K562 (cell line): ENCODE measurements around the gene GJB4. TPM values are rescaled to one million over a fixed set of nuclear protein-coding genes. Genes with fewer than 3 reads are reported as not detected.
"Not testable (repeated sequence)": the region's sequence is repeated elsewhere in the genome, so short reads cannot be mapped to it uniquely, and the experiment has no call there.

Experiments
- ATAC-seq: fragments of 200-7000 bp; cut with Tn5 transposase; 3 replicates; pipeline ENCODE4 v1.9.1; 2020; ENCODE audit warnings: moderate library complexity
- BruUV-seq: library from RNA; stranded (reverse); fragments of 400-500 nt; replicated peaks from 2 replicates; lab custom pipeline; 2021; lab: Mats Ljungman, UMichigan
- CTCF ChIA-PET: fragments of 300-600 bp; formaldehyde crosslinking; extraction: SDS; loops from one replicate; lab custom pipeline; 2021; ENCODE audit warnings: low intra/inter-chr PET ratio; lab: Yijun Ruan, JAX
- POLR2A ChIA-PET: fragments of 300-600, 350-650 bp; sonication (Branson Sonifier 250); formaldehyde crosslinking; extraction: SDS; loops from one replicate; lab custom pipeline; 2021; ENCODE audit warnings: antibody characterized with exemption, inconsistent platforms; lab: Yijun Ruan, JAX
- DNase-seq, 4 experiments: peaks; one replicate each; pipeline versions ENCODE4 v3.0.0 to v3.0.0-alpha.2; 2011 to 2018; ENCODE audit warnings: low spot score in 3 of 4, mixed read lengths in 3 of 4; ENCODE audit errors: extremely low read depth in 1 of 4
- FAIRE-seq: peaks from 2 replicates; lab custom pipeline; 2011; peaks lifted over from hg19 to GRCh38; lab: Jason Lieb, UNC
- H2AFZ ChIP-seq: 2 replicates; pipeline ENCODE4 v1.6.0; 2011; ENCODE audit warnings: low read depth, low read length, control low read depth, inconsistent platforms
- H3K27ac ChIP-seq: fragments of 200-600 bp; 3 replicates; pipeline ENCODE4 v1.8.0; 2011; ENCODE audit warnings: low read depth, mild to moderate bottlenecking, control low read depth, inconsistent platforms, low read length, moderate library complexity, mixed read lengths; ENCODE audit errors: extremely low read depth
- H3K27me3 ChIP-seq, 2 experiments: fragments of 300-600 bp in 1 of 2; 2 replicates in 1 of 2; 3 replicates in 1 of 2; pipeline versions ENCODE4 v1.6.0 to v1.8.0; 2011; ENCODE audit warnings: inconsistent platforms in 2 of 2, low read length in 2 of 2, mild to moderate bottlenecking in 1 of 2, mixed read lengths in 1 of 2, moderate library complexity in 1 of 2; ENCODE audit not compliant: control insufficient read depth in 2 of 2, insufficient read depth in 2 of 2
- H3K36me3 ChIP-seq: fragments of 300-600 bp; 3 replicates; pipeline ENCODE4 v1.8.0; 2011; ENCODE audit warnings: mild to moderate bottlenecking, low read length, inconsistent platforms; ENCODE audit not compliant: control insufficient read depth, insufficient read depth
- H3K4me1 ChIP-seq, 2 experiments: fragments of 200-600 bp in 1 of 2; replicated peaks in 1 of 2; 2 replicates in 1 of 2; 3 replicates in 1 of 2; pipeline versions ENCODE4 v1.5.1 to v1.8.0; 2011; ENCODE audit warnings: inconsistent platforms in 2 of 2, low read length in 2 of 2, mild to moderate bottlenecking in 1 of 2, mixed read lengths in 1 of 2, moderate library complexity in 1 of 2; ENCODE audit not compliant: control insufficient read depth in 2 of 2, insufficient read depth in 2 of 2
- H3K4me2 ChIP-seq: 2 replicates; pipeline ENCODE4 v1.6.1; 2011; ENCODE audit warnings: low read length, control low read depth, inconsistent platforms, mixed read lengths; ENCODE audit not compliant: insufficient read depth
- H3K4me3 ChIP-seq: fragments of 200-600 bp; sonication (generic), shearing (Covaris generic); 2 replicates; pipeline ENCODE4 v1.5.1; 2016; ENCODE audit warnings: control low read depth, inconsistent platforms
- H3K79me2 ChIP-seq: fragments of 200-600 bp; 3 replicates; pipeline ENCODE4 v1.8.0; 2011; ENCODE audit warnings: low read length, inconsistent platforms; ENCODE audit not compliant: control insufficient read depth, insufficient read depth
- H3K9ac ChIP-seq, 2 experiments: 2 replicates each; pipeline versions ENCODE4 v1.6.0 to v1.6.1; 2011; ENCODE audit warnings: low read depth in 2 of 2, low read length in 2 of 2, control low read depth in 1 of 2, inconsistent platforms in 1 of 2, mild to moderate bottlenecking in 1 of 2, mixed read lengths in 1 of 2; ENCODE audit not compliant: insufficient read depth in 1 of 2
- H3K9me1 ChIP-seq: one replicate; pipeline ENCODE4 v1.6.0; 2011; ENCODE audit warnings: inconsistent platforms, mild to moderate bottlenecking, low read length, moderate library complexity; ENCODE audit not compliant: control insufficient read depth, insufficient read depth
- H3K9me3 ChIP-seq: replicated peaks from 2 replicates; pipeline ENCODE4 v1.5.1; 2011; ENCODE audit warnings: low read depth, low read length, inconsistent platforms; ENCODE audit not compliant: control insufficient read depth, insufficient read depth
- H4K20me1 ChIP-seq: replicated peaks from 2 replicates; pipeline ENCODE4 v1.6.1; 2011; ENCODE audit warnings: low read length, inconsistent platforms, mixed read lengths; ENCODE audit not compliant: control insufficient read depth, insufficient read depth
- ATF2 ChIP-seq: sonication (generic); formaldehyde crosslinking; IDR thresholded peaks from 2 replicates; pipeline ENCODE4 v1.8.1; 2022; ENCODE audit warnings: missing genetic modification reagents
- HIVEP1 ChIP-seq: fragments of 250-450 bp; sonication (Bioruptor Pico); IDR thresholded peaks from 2 replicates; pipeline ENCODE4 v1.4.0; 2020; ENCODE audit warnings: mild to moderate bottlenecking
- HLTF ChIP-seq: fragments of 450-650 bp; IDR thresholded peaks from 2 replicates; pipeline ENCODE4 v1.6.1; 2016
- SNRNP70 ChIP-seq: fragments of 200-400 bp; formaldehyde crosslinking; optimal IDR thresholded peaks from 2 replicates; pipeline ENCODE3; 2017; ENCODE audit warnings: low read depth, low read length
- WGBS: fragments of 100-300 bp; shearing (Covaris generic); methylation state at CpG from one replicate; pipeline ENCODE4 v1.1.6; 2016; ENCODE audit warnings: low coverage, mixed read lengths; ENCODE audit not compliant: insufficient coverage; ENCODE audit errors: missing lambda C conversion rate; 5-methylcytosine and 5-hydroxymethylcytosine counted together
- in situ Hi-C: fragments of 300-500 bp; cut with MboI; formaldehyde crosslinking; loops from 4 replicates; pipeline ENCODE4 v1.15.0; 2018; ENCODE audit warnings: inconsistent platforms, mixed read lengths
- intact Hi-C: fragments of 100-400 bp; cut with micrococcal nuclease; formaldehyde crosslinking; loops from 2 replicates; pipeline ENCODE4 v1.14.2; 2022
- polyA plus RNA-seq, 8 experiments: library from polyadenylated mRNA; depleted of rRNA in 4 of 8; stranded (reverse) in 5 of 8; unstranded in 3 of 8; fragments of >200 nt; fragmentation: Nextera tagmentation in 2 of 8; fragmentation: Illumina TruSeq in 1 of 8; extraction: Ambion mirVana in 2 of 8; extraction: Trizol in 1 of 8; gene quantifications; 2 replicates each; pipeline versions ENCODE4 v1.2.1 to v1.2.3, GENCODE V29; 2011 to 2014; ENCODE audit warnings: inconsistent platforms in 1 of 8, missing spikeins in 1 of 8
- total RNA-seq, 7 experiments: library from RNA; depleted of rRNA in 6 of 7; stranded (reverse); fragments of >200 nt in 6 of 7; fragmentation: Illumina TruSeq in 2 of 7; extraction: Trizol in 2 of 7; gene quantifications; 2 replicates each; pipeline versions ENCODE4 v1.2.1 to v1.2.3, GENCODE V29; 2011 to 2021; ENCODE audit warnings: low replicate concordance in 1 of 7

Gene GJB4
- total and polyA plus RNA-seq, 9 of the 15 experiments (the other 6 are each of a cell fraction or from before 2014, with no cell fraction given), result 0.03 TPM; not detected in 8

- FAIRE-seq, result no peak
- H4K20me1 ChIP-seq, result 0 out of 2 replicates have a peak, but pooled peaks cover 9% of the 10 kb centered on the region
- H3K4me2 ChIP-seq, result no peak overlapping the region
- no peaks in the 10 kb centered on the region for H3K4me1 ChIP-seq
- H3K9me1 ChIP-seq, result no peaks in the 10 kb centered on the region
- no peaks in the 10 kb centered on the region for H3K36me3 ChIP-seq
- no peak overlapping the region for H3K4me3 ChIP-seq
- H2AFZ ChIP-seq, result no peak overlapping the region
- in situ Hi-C loops, result no loop called here
- intact Hi-C loops, result no loop called here
- no peak overlapping the region for H3K27ac ChIP-seq
- DNase-seq, result no peak
- peaks cover 5 to 8% of the 10 kb centered on the region in 2 experiments; a peak in 3 of 5 replicates for H3K27me3 ChIP-seq
- no peaks in the 10 kb centered on the region for H3K79me2 ChIP-seq
- no TSS peak for BruUV-seq
- CTCF ChIA-PET, result no interaction called here
- TF ChIP-seq SNRNP70, result no peak
- no peak for TF ChIP-seq HLTF
- TF ChIP-seq HIVEP1 (CRISPR knock-in tag), result no peak
- no peak for TF ChIP-seq ATF2 (CRISPR knock-in tag)
- 1% methylated on average over 5 of the region's 5 CpGs for WGBS
- no peak for ATAC-seq
- no peak overlapping the region for H3K9ac ChIP-seq
- no peaks in the 10 kb centered on the region for H3K9me3 ChIP-seq
- POLR2A ChIA-PET, result interaction anchor here (0.6 kb wide), 1 partner anchor 9 kb away, joined by 3 read pairs; no protein-coding TSS in a partner anchor
Observed at GRCh38 chr1:34730485-34730884, 29.1 kb upstream of the GJB4 start.

DNA sequence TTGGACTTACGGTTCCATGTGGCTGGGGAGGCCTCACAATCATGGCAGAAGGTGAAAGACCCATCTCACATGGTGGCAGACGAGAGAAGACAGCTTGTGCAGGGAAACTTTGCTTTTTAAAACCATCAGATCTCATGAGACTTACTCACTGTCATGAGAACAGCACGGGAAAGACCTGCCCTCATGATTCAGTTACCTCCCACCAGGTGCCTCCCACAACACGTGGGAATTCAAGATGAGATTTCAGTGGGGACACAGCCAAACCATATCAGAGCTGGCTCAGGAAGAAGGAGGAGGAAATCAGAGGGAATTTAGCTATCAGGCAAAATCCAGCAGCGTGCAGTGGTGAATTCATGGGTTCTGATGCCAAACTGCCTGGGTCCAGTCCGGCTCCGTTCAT, 26.7 kb upstream of the GJB4 start:
- H2AFZ ChIP-seq, CTCF ChIA-PET, H3K79me2 ChIP-seq, FAIRE-seq, H3K36me3 ChIP-seq, DNase-seq, H4K20me1 ChIP-seq, H3K4me1 ChIP-seq, in situ Hi-C loops, H3K27ac ChIP-seq, H3K9me1 ChIP-seq, H3K9ac ChIP-seq, ATAC-seq, POLR2A ChIA-PET, H3K9me3 ChIP-seq, H3K4me3 ChIP-seq, H3K4me2 ChIP-seq, intact Hi-C loops, BruUV-seq: not testable (repeated sequence)
- WGBS, result 1% methylated on average over 7 of the region's 7 CpGs
- H3K27me3 ChIP-seq, result peaks cover 24 to 25% of the 10 kb centered on the region in 2 experiments; a peak in 3 of 5 replicates
